ENCODE results near the gene CPE. TPM values are rescaled to one million over a fixed set of nuclear protein-coding genes. Genes with fewer than 3 reads are reported as not detected.

CPE gene
- total and polyA plus RNA-seq, 2 of the 4 experiments (the other 2 are of a cell fraction): 3.6 to 13.5 TPM

GRCh38 chr4:165464376-165464775 lies 85.6 kb downstream of the CPE start:
- Histone ChIP-seq H4K20me1 (ENCODE audit: insufficient read depth, low read length) (no peaks in the 10 kb centered on the region), H2BK5ac (ENCODE audit: low read depth, low read length, poor library complexity, severe bottlenecking) (no peak overlapping the region), H3K4me2 (ENCODE audit: low read depth, low read length) (no peak overlapping the region), H4K91ac (ENCODE audit: insufficient read depth, low read depth, low read length) (no peak overlapping the region), H2AK9ac (replicated peaks; ENCODE audit: low read depth, low read length, poor library complexity) (peak overlapping the region; percentile 37), H3K23ac (ENCODE audit: low read depth, low read length) (no peak overlapping the region), H2BK120ac (ENCODE audit: low read depth, low read length) (no peak overlapping the region), H3K56ac (ENCODE audit: extremely low read depth, insufficient read depth, low read length) (no peak overlapping the region), H3K36me3 (ENCODE audit: control insufficient read depth, insufficient read depth, low read length) (no peaks in the 10 kb centered on the region), H3K9me3 (ENCODE audit: control insufficient read depth, insufficient read depth, low read length) (no peaks in the 10 kb centered on the region), H3K4me3 (ENCODE audit: insufficient read depth, low read depth, low read length) (no peak overlapping the region), H3K4me1 (ENCODE audit: control insufficient read depth, insufficient read depth, low read length) (no peaks in the 10 kb centered on the region; the same call in 1 of the 2 replicates), H3K9me1 (ENCODE audit: insufficient read depth, low read length) (no peaks in the 10 kb centered on the region), H3K18ac (ENCODE audit: low read depth, low read length) (no peak overlapping the region), H3K14ac (replicated peaks; ENCODE audit: low read depth, low read length) (no peak overlapping the region), H3K27me3 (ENCODE audit: control insufficient read depth, insufficient read depth, low read length) (no peaks in the 10 kb centered on the region), H3K9ac (ENCODE audit: low read depth, low read length) (no peak overlapping the region), H3K4ac (ENCODE audit: low read depth, low read length) (no peak overlapping the region), H3K27ac (ENCODE audit: insufficient read depth, low read length) (no peak overlapping the region), H3K79me1 (ENCODE audit: low read depth in 1 of 2, low read length in 2 of 2) (no peaks in the 10 kb centered on the region), H2BK15ac (ENCODE audit: low read depth, low read length) (no peak overlapping the region), H4K8ac (ENCODE audit: low read depth in 2 of 2, low read length in 2 of 2) (no peak overlapping the region), H2AK5ac (ENCODE audit: low read depth, low read length) (no peak overlapping the region), H2BK20ac (ENCODE audit: low read depth, low read length) (no peak overlapping the region), H2AFZ (replicated peaks; ENCODE audit: low read length, poor library complexity) (peak overlapping the region; percentile 23), H4K5ac (ENCODE audit: low read depth, low read length) (no peak overlapping the region)
- in situ Hi-C loops (cut with MboI; ENCODE audit: low sequenced_read_pairs): loop anchor here (5.0 kb wide), 2 partner anchors 107 to 332 kb away; no protein-coding TSS in a partner anchor
- no TSS peak for BruUV-seq (replicated peaks)
- TF ChIP-seq NFE2L2 (IDR thresholded peaks at IDR 0.05; ENCODE audit: low read depth, low read length) (no peak), FOS (IDR thresholded peaks at IDR 0.05; ENCODE audit: low read depth, low read length) (no peak), POLR2A (IDR thresholded peaks at IDR 0.05; ENCODE audit: low read depth, low read length) (no peak), RFX5 (IDR thresholded peaks at IDR 0.05; ENCODE audit: low read depth, low read length) (no peak), CEBPB (IDR thresholded peaks at IDR 0.05; ENCODE audit: low read depth, low read length) (no peak), USF2 (IDR thresholded peaks at IDR 0.05; ENCODE audit: low read depth, low read length) (no peak), RCOR1 (IDR thresholded peaks at IDR 0.05; ENCODE audit: insufficient replicate concordance, low read length) (no peak), MXI1 (IDR thresholded peaks at IDR 0.05; ENCODE audit: borderline replicate concordance, low read depth, low read length) (no peak), SMC3 (IDR thresholded peaks at IDR 0.05; ENCODE audit: low read depth, low read length) (no peak), ELK1 (IDR thresholded peaks at IDR 0.05; ENCODE audit: borderline replicate concordance, low read depth, low read length) (no peak), RAD21 (IDR thresholded peaks at IDR 0.05; ENCODE audit: low read length) (no peak), CHD1 (IDR thresholded peaks at IDR 0.05; ENCODE audit: low read depth, low read length) (no peak), MAZ (IDR thresholded peaks at IDR 0.05; ENCODE audit: borderline replicate concordance, low read depth, low read length) (no peak), CTCF (conservative IDR thresholded peaks at IDR 0.05; ENCODE audit: low read depth, low read length) (no peak), BHLHE40 (IDR thresholded peaks at IDR 0.05; ENCODE audit: low read depth, low read length) (no peak), MAFK (IDR thresholded peaks at IDR 0.05; ENCODE audit: low read depth, low read length) (no peak)
- ChIA-PET POLR2A (ENCODE audit: unreplicated experiment) (no interaction called here), CTCF (interaction anchor here (1.1 kb wide), 1 partner anchor 334 kb away, joined by 5 read pairs; no protein-coding TSS in a partner anchor)
- no peak for ATAC-seq (ENCODE audit: low read depth)
- no peak for DNase-seq
- dilution Hi-C loops (cut with HindIII; ENCODE audit: low sequenced_read_pairs, unreplicated experiment): loop anchor here (25.0 kb wide), 1 partner anchor 327 kb away; no protein-coding TSS in a partner anchor
- no CpG with 5 or more reads among the region's 7 CpGs for WGBS, 2 experiments (ENCODE audit: extremely low coverage in 2 of 2, insufficient read length in 1 of 2)
- intact Hi-C loops (cut with micrococcal nuclease): loop anchor here (5.0 kb wide), 1 partner anchor 352 kb away; the partner anchor contains the start of gene TMEM192
